ENCODE data around the gene DMD. TPM values are rescaled to one million over a fixed set of nuclear protein-coding genes. Genes with fewer than 3 reads are reported as not detected.
"Not testable (repeated sequence)": the region's sequence is repeated elsewhere in the genome, so short reads cannot be mapped to it uniquely, and the experiment has no call there.

Gene DMD
- total and polyA plus RNA-seq, 2 of the 8 experiments (the other 6 are each of a cell fraction or from before 2014, with no cell fraction given) = 4.8 to 7.4 TPM

DNA sequence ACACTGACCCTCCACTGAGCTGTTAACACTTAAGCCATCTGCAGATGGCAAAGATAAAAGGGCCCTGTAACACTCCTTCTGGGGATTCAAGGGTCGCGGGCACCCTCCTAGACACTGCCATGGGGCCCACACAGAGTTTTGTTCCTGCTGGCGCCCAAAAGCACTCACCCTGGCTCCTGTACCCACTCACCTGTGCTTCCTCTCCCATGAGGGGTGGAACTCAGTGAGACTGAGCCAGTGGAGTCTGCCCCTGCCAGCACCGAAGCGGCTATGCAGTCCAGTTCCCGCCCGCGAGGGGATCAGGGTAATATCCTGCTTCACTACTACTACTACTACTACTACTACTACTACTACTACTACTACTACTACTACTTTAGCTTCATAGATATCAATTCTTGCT is 1827.4 kb downstream of the DMD start:
- DNase-seq (ENCODE audit: low read depth in 1 of 2, low spot score in 2 of 2) = no peak
- POLR2A ChIA-PET (ENCODE audit: partially characterized antibody) = no interaction called here
- WGBS, 2 experiments (ENCODE audit: extremely low coverage in 1 of 2, insufficient coverage in 1 of 2, insufficient read length in 1 of 2, insufficient replicate concordance in 2 of 2, low coverage in 1 of 2, low lambda C conversion rate in 2 of 2, missing lambda C conversion rate in 1 of 2) = 96% methylated on average over 6 of the region's 8 CpGs; no CpG with 5 or more reads in 1 of the 2 experiments
- Histone ChIP-seq H3K18ac (ENCODE audit: extremely low read depth, low read length) (no peak overlapping the region), H3K9ac (replicated peaks in 1 of 4; ENCODE audit: extremely low read depth in 1 of 4, low read depth in 3 of 4, low read length in 3 of 4) (no peak overlapping the region), H2BK20ac (ENCODE audit: low read length) (no peak overlapping the region), H3K23ac (ENCODE audit: insufficient read length) (no peak overlapping the region), H3K56ac (replicated peaks; ENCODE audit: insufficient read length, low read depth, low read length) (no peak overlapping the region), H3K79me2 (ENCODE audit: control insufficient read depth in 1 of 2, insufficient read depth in 2 of 2, low read length in 2 of 2) (no peaks in the 10 kb centered on the region), H4K8ac (ENCODE audit: extremely low read depth, insufficient read depth, low read length) (no peak overlapping the region), H3K9me3 (ENCODE audit: insufficient read depth in 2 of 2, low read depth in 1 of 2, low read length in 1 of 2) (no peaks in the 10 kb centered on the region), H3K14ac (ENCODE audit: insufficient read length) (no peak overlapping the region), H3K4ac (replicated peaks; ENCODE audit: insufficient read length, low read depth, low read length) (no peak overlapping the region), H3K27ac (ENCODE audit: low read depth, low read length) (no peak overlapping the region), H4K5ac (ENCODE audit: insufficient read length, low read depth, low read length) (no peak overlapping the region), H3K27me3 (replicated peaks in 1 of 4; ENCODE audit: control insufficient read depth in 3 of 4, extremely low read depth in 1 of 4, insufficient read depth in 3 of 4, low read length in 3 of 4) (no peaks in the 10 kb centered on the region), H4K20me1 (replicated peaks in 1 of 2; ENCODE audit: control insufficient read depth in 1 of 2, insufficient read depth in 2 of 2, low read length in 2 of 2) (no peaks in the 10 kb centered on the region), H2BK12ac (ENCODE audit: low read depth, low read length) (no peak overlapping the region), H3K79me1 (ENCODE audit: low read depth, low read length) (no peaks in the 10 kb centered on the region), H2BK120ac (replicated peaks; ENCODE audit: low read depth, low read length) (no peak overlapping the region), H3K4me1 (replicated peaks in 1 of 4; ENCODE audit: control insufficient read depth in 3 of 4, insufficient read depth in 4 of 4, low read length in 3 of 4) (no peaks in the 10 kb centered on the region), H3K36me3 (ENCODE audit: control insufficient read depth in 2 of 4, insufficient read depth in 4 of 4, low read length in 3 of 4) (no peaks in the 10 kb centered on the region), H3K4me3 (ENCODE audit: extremely low read depth in 1 of 4, insufficient read depth in 2 of 4, low read depth in 3 of 4, low read length in 4 of 4) (no peak overlapping the region), H2BK5ac (ENCODE audit: low read depth, low read length) (no peak overlapping the region), H2BK15ac (ENCODE audit: low read length) (no peak overlapping the region), H4K91ac (replicated peaks; ENCODE audit: insufficient read length, low read length) (no peak overlapping the region), H2AFZ (ENCODE audit: low read length) (no peak overlapping the region), H3K4me2 (ENCODE audit: insufficient read depth in 1 of 2, low read depth in 2 of 2, low read length in 2 of 2) (no peak overlapping the region), H3K23me2 (ENCODE audit: low read depth, low read length) (no peaks in the 10 kb centered on the region), H2AK5ac (ENCODE audit: low read depth, low read length) (no peak overlapping the region)
- TF ChIP-seq GABPA (IDR thresholded peaks at IDR 0.05; ENCODE audit: borderline replicate concordance, insufficient read depth, low read length) = no peak
- FAIRE-seq = no peak
- CTCF ChIA-PET (ENCODE audit: partially characterized antibody) = interaction anchor here (0.9 kb wide), 1 partner anchor 39 kb away, joined by 3 read pairs; no protein-coding TSS in a partner anchor

DNA sequence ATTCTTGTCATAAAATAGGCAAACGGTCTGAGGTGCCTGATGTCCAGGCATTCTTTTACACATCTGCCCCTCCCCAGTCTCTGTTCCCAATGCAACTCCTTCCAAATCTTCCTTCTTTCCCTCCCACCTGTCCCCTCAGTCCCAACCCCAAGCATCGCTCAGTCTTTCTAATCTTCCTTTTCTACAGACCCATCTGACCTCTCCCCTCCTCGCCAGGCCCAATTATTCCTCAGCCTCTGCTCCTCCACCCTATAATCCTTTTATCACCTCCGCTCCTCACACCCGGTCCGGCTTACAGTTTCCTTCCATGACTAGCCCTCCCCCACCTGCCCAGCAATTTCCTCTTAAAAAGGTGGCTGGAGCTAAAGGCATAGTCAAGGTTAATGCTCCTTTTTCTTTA is 1832.4 kb downstream of the DMD start:
- CTCF ChIA-PET (ENCODE audit: partially characterized antibody); H3K36me3 ChIP-seq (ENCODE audit: control insufficient read depth in 2 of 4, insufficient read depth in 4 of 4, low read length in 3 of 4); H2BK5ac ChIP-seq (ENCODE audit: low read depth, low read length); H2AK5ac ChIP-seq (ENCODE audit: low read depth, low read length); H4K20me1 ChIP-seq (replicated peaks in 1 of 2; ENCODE audit: control insufficient read depth in 1 of 2, insufficient read depth in 2 of 2, low read length in 2 of 2); H2AFZ ChIP-seq (ENCODE audit: low read length); H3K4me1 ChIP-seq (replicated peaks in 1 of 4; ENCODE audit: control insufficient read depth in 3 of 4, insufficient read depth in 4 of 4, low read length in 3 of 4); H4K91ac ChIP-seq (replicated peaks; ENCODE audit: insufficient read length, low read length); H3K9ac ChIP-seq (replicated peaks in 1 of 4; ENCODE audit: extremely low read depth in 1 of 4, low read depth in 3 of 4, low read length in 3 of 4); H4K5ac ChIP-seq (ENCODE audit: insufficient read length, low read depth, low read length); H3K4me3 ChIP-seq (ENCODE audit: extremely low read depth in 1 of 4, insufficient read depth in 2 of 4, low read depth in 3 of 4, low read length in 4 of 4); H2BK20ac ChIP-seq (ENCODE audit: low read length); DNase-seq (ENCODE audit: low read depth in 1 of 2, low spot score in 2 of 2); H2BK12ac ChIP-seq (ENCODE audit: low read depth, low read length); H3K79me1 ChIP-seq (ENCODE audit: low read depth, low read length); H4K8ac ChIP-seq (ENCODE audit: extremely low read depth, insufficient read depth, low read length); H3K23me2 ChIP-seq (ENCODE audit: low read depth, low read length); H3K4ac ChIP-seq (replicated peaks; ENCODE audit: insufficient read length, low read depth, low read length); H3K79me2 ChIP-seq (ENCODE audit: control insufficient read depth in 1 of 2, insufficient read depth in 2 of 2, low read length in 2 of 2); H3K18ac ChIP-seq (ENCODE audit: extremely low read depth, low read length); H2BK120ac ChIP-seq (replicated peaks; ENCODE audit: low read depth, low read length); H3K9me3 ChIP-seq (ENCODE audit: insufficient read depth in 2 of 2, low read depth in 1 of 2, low read length in 1 of 2); H3K23ac ChIP-seq (ENCODE audit: insufficient read length); H3K56ac ChIP-seq (replicated peaks; ENCODE audit: insufficient read length, low read depth, low read length); H3K27me3 ChIP-seq (replicated peaks in 1 of 4; ENCODE audit: control insufficient read depth in 3 of 4, extremely low read depth in 1 of 4, insufficient read depth in 3 of 4, low read length in 3 of 4); H3K4me2 ChIP-seq (ENCODE audit: insufficient read depth in 1 of 2, low read depth in 2 of 2, low read length in 2 of 2); H3K27ac ChIP-seq (ENCODE audit: low read depth, low read length); FAIRE-seq; POLR2A ChIA-PET (ENCODE audit: partially characterized antibody); H3K14ac ChIP-seq (ENCODE audit: insufficient read length); H2BK15ac ChIP-seq (ENCODE audit: low read length): not testable (repeated sequence)
- WGBS, 2 experiments (ENCODE audit: extremely low coverage in 1 of 2, insufficient coverage in 1 of 2, insufficient read length in 1 of 2, insufficient replicate concordance in 2 of 2, low coverage in 1 of 2, low lambda C conversion rate in 2 of 2, missing lambda C conversion rate in 1 of 2) = 93% methylated on average over 6 of the region's 6 CpGs; no CpG with 5 or more reads in 1 of the 2 experiments

All from H1 (cell line).